ENCODE measurements around the gene IL17RD.

DNA sequence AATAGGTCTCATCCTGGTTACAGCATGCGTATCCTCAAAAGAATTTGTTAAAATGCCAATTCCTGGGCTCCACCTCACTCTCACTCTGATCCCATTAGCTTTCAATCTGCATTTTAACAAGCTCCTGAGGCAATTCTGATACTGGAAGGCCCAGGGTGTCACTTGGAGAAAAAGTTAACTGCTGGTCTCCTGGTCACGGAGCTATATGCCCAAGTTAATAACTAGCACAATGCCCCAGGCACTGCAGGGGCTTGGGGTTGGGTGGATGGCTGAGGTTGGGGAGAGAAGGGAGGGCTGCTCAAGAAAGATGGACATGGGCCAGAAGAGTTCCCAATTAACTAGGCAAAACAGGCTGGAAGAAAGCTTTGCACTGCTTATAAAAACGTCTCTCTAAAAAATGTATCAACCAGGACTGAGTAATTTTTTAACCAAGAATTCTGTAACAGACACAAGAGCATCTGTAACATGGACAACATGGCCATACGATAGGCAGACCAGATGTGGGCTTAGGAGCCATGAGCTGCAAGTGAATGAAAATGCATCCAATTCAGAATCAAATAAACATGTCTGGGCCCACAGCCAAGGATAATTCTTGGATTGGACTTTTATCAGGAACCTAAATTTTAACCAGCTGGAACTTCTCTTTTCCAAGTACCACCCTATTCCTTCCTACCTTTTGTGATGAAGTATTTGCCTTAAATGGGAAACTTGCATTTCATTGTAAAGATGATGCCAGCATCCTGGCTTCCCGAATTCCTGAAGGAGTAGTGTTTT lies 4.2 kb downstream of the IL17RD start:
- TF ChIP-seq, protein P1, sequence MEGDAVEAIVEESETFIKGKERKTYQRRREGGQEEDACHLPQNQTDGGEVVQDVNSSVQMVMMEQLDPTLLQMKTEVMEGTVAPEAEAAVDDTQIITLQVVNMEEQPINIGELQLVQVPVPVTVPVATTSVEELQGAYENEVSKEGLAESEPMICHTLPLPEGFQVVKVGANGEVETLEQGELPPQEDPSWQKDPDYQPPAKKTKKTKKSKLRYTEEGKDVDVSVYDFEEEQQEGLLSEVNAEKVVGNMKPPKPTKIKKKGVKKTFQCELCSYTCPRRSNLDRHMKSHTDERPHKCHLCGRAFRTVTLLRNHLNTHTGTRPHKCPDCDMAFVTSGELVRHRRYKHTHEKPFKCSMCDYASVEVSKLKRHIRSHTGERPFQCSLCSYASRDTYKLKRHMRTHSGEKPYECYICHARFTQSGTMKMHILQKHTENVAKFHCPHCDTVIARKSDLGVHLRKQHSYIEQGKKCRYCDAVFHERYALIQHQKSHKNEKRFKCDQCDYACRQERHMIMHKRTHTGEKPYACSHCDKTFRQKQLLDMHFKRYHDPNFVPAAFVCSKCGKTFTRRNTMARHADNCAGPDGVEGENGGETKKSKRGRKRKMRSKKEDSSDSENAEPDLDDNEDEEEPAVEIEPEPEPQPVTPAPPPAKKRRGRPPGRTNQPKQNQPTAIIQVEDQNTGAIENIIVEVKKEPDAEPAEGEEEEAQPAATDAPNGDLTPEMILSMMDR (IDR thresholded peaks at IDR 0.05) = no peak
- TF ChIP-seq POLR2A (IDR thresholded peaks at IDR 0.05) = no peak
